Astrocyte of the spinal cord (primary cell): ENCODE data around the gene SLC13A3.

Source experiments
- DNase-seq: peaks from one replicate; pipeline ENCODE4 v3.0.0; 2011; ENCODE audit warnings: low read depth, low spot score
- H3K4me3 ChIP-seq: 2 replicates; pipeline ENCODE4 v1.5.1; 2011; ENCODE audit warnings: low read depth, mild to moderate bottlenecking, low read length, moderate library complexity
- in situ Hi-C: cut with HindIII; loops from 2 replicates; pipeline ENCODE4 v1.10.0; 2017; ENCODE audit warnings: low sequenced_read_pairs
- TF ChIP-seq, protein P1 (sequence below): IDR thresholded peaks from 2 replicates; pipeline ENCODE4 v1.5.1; 2012; ENCODE audit warnings: low read depth, mild to moderate bottlenecking, low read length, inconsistent platforms

Gene SLC13A3

DNA sequence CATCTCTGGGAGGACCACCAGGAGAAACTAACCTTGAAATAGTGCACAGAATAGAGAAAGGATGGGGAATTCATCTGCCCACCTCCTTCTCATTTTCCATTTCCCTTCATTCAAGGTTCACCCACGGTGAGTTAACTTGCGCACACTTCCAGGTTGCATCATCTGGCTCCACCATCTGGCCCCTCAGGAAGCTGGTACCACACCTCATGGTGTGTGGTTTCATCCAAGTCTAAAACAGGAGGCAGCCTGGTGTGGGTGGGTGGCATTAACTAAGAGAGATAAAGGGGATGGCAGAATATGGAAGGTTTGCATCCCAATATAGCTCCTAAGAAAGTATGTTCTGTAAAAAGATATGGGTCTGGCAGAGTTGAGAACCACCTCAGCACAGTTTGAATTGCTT lies 141.7 kb downstream of the SLC13A3 start:
- TF ChIP-seq, protein P1, sequence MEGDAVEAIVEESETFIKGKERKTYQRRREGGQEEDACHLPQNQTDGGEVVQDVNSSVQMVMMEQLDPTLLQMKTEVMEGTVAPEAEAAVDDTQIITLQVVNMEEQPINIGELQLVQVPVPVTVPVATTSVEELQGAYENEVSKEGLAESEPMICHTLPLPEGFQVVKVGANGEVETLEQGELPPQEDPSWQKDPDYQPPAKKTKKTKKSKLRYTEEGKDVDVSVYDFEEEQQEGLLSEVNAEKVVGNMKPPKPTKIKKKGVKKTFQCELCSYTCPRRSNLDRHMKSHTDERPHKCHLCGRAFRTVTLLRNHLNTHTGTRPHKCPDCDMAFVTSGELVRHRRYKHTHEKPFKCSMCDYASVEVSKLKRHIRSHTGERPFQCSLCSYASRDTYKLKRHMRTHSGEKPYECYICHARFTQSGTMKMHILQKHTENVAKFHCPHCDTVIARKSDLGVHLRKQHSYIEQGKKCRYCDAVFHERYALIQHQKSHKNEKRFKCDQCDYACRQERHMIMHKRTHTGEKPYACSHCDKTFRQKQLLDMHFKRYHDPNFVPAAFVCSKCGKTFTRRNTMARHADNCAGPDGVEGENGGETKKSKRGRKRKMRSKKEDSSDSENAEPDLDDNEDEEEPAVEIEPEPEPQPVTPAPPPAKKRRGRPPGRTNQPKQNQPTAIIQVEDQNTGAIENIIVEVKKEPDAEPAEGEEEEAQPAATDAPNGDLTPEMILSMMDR, result no peak
- no peak for DNase-seq
- no peak overlapping the region for H3K4me3 ChIP-seq
- in situ Hi-C loops, result no loop called here
